Stimulated activated CD4-positive, alpha-beta T cell treated with anti-CD3 and anti-CD28 coated beads, Interleukin-2, amount 100 ng/mL, for 24 hours (primary cell): ENCODE results near the gene MMRN2.
"Not testable (repeated sequence)": the region's sequence is repeated elsewhere in the genome, so short reads cannot be mapped to it uniquely, and the experiment has no call there.

Source experiments
- DNase-seq, 2 donors: peaks; one replicate each; pipeline ENCODE4 v3.0.0-alpha.2; 2020

The MMRN2 gene

DNA sequence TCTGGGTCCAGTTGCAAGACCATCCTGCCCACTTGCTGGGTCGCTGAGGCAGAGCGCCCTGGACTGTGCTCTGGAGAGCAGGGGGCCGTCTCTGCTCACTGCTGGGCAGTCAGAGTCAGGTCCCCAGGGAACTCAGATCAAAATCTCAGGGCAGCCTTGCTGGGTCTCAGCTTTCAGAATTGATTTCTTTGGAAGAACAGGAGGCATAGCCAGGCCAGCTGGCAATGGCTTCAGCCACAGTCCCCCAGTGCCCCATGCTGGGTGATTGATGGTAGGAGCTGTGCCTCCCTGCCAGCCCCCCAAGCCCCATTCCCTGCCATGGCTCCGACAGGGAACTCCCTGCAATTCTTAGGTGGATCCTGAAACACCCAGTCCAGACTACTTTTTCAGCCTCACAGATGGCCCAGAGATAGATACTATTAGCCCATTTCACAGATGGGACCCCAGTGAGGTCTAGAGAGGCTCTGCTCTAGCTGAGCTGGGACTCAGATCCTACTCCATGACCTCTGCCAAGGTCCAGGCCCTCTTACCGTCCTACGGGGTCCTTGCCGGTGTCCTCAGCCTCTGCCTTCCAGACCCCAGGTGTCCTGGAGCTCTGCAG, 467 bp downstream of the MMRN2 start:
- no peak for DNase-seq

DNA sequence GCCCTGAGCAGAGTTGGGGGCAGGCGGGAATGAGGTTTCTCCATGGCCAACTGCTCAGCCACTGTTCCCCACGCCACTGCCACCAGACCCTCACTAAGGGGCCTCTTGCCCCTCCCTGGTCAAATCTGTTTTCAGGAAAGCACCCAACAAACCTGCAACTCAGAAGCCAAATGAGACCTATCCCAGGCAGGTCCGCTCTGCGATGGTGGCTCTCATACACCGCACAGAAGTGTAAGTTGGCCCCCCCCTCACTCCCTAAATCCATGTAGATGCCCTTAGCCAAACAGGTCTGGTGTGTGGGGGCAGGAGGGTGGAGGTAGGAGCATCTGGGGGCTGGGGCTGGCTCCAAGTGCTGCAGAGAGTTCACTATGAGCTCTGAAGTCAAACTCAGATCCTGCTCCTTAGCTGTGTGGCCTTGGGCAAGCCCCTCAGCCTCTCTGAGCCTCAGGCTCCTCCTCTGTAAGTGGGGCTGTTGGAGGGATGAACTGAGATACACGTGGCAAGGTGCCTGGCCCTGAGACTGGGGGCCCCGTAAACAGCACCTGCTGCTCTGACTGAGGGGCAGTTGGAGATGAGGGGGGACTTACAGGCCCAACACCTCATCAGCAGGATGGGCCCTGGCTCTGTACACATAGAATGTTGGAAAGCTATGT, 1.1 kb downstream of the MMRN2 start:
- no peak for DNase-seq

DNA sequence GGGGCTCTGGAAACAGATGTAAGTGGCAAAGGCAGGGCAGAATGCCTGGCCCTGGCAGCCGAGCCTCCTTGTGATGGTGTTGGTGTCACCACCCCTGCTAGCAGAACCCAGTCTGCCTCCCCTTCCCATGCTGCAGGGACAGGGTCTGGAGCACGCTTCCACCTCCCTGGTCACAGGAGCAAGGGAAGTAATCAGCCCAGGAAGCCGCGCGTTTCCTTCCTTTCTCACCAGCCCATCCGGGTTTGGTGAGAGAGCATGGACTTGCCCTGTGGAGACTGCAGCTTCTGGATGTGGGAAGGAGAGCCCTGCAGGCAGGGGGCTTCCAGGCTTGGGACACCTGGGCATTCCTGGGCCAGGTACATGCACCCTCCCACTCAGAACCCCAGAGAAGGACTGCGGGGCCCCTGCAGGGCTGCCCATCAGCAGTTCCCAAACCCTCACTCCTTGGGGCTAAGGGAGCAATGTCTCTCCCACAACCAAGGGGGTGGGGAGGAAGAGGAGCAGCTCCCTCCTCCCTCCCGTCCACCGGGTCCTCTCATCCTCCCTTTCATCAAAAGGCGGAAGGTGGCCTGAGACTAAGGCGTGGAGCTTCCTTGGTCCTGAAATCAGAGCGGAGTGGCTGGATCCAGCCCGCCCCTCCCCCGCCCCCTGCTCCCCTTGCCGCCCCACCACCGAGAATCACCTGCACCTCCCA, 1.8 kb downstream of the MMRN2 start:
- no peak for DNase-seq

DNA sequence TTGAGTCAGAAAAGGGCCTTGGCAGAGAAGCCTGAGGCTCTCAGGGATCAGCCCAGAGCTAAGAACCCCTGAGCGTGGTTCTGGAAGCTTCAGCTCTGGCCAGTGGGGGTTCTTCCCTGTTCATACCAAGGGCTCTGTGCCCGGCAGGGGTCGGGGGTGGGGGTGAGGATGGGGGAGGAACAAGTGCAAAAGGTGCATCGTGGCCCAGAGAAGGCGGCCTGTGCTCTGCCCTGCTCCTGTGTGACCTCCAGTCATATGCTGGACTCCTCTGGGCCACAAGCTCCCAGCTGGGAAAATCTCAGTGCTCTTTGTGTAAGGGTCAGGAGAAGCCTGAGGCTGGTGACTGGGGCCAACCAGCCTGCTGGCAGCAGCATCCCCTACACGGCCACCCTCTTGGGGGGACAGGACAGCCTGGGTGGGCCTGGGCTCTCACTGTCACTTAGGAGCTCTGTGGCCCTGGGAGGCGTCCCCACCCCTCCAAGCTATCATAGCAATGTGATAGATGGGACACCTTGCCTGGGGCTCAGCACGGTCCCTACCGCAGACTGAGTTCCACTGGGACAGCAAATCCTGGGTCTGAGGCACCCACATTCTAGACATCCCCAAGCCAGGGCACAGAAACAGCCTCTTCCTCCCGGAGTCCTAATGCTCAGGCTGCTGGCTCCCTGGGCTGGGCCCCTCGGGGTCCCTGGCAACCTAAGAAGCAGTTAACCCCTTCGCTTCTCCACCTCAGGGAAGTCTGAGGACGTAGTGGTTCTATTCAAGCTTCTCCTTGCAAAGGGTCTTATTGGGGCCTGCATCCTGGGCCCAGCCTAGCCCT, 2.5 kb downstream of the MMRN2 start:
- DNase-seq: no peak

DNA sequence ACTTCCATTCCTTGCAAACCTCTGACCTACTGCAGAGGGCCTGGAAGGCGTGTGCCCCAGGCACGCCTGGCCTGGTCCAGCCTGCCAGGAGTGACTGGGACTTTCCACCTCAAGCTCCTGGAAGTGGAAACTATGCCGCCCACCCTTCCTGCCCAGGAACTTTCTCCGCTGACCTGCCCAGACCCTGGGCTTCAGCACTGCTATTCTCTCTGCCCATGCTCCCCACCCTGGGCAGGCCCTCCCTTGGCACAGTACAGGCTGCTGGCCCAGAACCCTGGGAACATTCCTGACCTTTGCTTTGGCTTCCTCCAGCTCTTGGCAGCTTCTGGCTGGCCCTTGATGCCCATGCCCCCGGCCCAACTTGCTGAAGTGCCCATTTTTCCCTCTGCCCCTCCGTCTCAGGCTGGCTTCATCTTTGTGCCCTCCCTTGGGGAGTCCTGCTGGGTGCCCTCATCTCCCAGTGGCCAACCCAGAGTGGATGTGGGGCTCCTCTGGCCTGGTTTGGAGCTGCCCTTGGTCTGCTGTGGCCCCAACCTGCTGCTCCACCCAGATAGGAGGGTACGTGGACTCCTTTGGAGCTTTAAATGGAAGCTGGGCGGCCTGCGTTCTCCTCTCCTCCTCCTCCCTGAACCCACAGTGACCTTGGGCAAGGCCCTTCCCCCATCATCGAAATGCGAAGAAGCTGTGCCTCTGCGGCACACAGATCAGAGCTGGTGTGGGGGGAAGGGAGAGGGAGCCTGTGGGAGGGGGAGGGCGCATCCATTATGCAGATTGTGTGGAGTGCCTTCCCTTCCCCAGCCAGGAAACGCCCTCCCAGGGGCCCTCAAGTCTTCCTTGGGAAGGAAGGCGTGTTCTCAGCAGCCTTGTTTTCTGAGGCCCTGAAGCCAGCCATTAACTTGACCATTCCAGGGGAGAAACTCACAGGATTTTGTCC, 3.4 kb downstream of the MMRN2 start:
- DNase-seq: no peak

DNA sequence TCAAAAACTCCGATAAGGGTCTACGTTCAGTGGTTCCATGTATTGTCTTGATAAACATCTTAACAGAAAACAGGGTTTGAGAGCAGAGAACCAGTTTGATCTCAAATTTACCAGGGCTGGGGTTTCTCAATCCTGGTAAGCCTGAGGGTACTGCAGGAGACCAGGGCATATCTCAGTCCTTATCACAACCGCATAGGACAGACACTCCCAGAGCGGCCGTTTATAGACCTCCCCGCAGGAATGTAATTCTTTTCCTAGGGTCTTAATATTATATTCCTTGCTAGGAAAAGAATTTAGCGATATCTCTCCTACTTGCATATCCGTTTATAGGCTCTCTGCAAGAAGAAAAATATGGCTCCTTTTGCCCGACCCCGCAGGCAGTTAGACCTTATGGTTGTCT, 4.7 kb downstream of the MMRN2 start:
- DNase-seq: not testable (repeated sequence)

DNA sequence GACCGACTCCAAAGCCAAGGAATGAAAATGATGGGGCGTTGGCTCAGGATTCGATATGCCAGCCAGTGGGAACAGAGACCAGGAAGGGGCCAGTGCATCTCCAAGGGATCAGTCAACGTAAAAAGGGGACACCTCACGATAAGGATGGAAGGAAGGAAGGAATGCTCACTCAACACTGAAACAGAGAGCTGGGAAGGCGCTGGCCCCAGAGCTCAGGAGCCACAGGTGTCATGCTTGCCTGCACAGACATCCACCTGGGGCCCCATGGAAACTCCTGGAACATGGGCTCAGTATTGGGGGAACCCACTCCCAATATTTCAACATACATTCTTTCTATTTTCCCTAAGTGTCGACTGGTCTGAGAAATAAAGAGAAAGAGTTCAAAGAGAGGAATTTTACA, 5.3 kb downstream of the MMRN2 start:
- DNase-seq: no peak

DNA sequence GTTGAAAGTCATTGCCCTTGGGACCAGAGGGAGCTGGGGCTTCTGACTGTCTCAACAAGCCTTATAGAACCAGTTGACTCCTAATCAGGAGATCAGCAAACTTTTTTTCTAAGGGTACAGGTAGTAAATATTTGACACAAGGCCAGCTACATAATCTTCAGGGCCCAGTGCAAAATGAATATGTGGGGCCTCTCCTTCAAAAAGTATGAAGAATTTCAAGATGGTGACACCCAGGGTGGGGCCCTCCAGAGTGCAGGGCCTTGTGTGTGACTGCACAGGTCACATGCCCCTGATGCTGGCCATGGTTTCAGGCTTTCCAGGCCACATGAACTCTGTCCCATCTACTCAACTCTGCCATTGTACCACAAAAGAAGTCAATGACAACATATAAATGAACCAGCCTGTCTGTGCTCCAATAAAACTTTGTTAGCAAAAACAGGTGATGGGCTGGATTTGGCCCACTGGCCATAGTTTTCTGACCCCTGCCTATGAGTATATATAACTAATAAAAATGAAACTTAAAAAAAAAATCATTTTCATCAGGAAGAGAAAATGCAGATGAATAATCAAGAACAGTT, 6.1 kb downstream of the MMRN2 start:
- no peak for DNase-seq

DNA sequence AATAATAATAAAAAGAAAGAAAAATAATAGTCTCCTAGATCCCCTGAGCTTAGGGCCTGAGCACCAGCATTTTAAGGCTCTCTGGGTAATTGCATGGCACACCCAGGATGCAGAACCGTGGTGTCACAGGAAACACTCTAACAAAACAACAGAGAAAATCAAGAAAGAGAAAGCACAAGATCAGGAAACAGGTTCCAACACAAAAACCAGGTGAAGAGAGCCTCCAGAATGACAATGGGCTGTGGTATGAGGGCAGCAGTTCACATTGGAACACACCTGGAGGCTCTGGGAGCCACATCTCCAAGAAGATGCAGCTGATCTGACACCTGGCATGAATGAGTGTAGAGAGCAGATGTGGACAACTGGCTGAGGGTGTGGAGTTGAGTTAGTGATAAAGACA, 7.1 kb downstream of the MMRN2 start:
- no peak for DNase-seq

DNA sequence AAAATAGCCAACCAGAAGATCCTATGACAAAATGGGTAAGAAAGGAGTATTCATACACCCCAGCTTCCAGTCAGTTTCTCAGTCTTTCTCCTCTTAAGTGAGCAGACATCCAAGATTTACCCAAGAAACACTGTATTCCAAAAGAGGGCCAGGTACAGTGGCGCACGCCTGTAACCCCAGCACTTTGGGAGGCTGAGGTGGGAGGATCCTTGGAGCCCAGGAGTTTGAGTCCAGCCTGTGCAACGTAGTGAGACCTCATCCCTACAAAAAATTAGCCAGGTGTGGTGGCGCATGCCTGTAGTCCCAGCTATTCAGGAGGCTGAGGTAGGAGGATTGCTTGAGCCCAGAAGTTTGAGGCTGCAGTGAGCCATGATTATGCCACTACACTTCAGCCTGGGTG, 9.6 kb downstream of the MMRN2 start:
- DNase-seq: not testable (repeated sequence)

DNA sequence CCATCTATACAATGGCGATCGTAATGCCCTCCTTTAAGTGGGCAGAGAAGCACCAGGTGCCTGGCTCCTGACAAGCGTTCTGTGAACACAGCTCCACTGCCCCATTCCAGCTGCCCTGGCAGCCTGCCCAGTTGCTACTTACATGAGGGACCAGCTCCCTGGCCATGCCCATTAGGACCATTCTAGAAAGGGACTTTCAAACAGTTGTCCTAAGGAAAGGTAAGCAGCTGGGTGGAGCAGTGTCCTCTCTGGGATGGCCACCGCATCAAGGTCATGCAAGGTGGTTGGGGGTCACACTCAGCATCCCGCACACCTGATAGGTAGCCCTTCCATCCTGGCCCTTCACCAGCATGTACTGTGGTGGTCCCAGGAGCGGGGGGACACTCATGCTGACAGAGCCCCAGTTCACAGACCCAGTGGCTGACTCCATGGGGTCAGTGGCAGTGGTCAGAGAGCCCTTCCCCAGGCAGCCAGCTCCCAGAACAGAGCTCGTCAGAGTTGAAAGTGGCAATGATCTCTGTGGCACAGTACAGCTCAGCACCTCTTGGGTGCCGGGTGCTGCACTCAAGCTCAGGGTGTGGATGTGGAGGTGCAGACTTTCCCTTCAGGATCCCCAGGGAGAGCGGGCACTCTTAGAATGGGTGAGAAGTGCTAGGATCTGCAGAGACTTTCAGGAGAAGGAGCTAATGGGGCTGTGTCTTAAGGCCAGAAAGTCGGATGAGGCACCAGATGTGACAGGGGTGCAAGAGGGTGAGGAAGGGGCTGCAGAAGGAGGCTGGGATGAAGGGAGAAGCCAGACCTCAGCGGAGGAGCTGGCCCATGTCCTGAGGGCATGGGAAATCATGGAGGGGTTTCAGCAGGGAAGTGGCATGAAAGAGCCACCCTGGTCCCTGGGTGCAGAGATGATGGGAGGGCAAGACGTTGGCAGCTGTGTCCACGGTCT, 10.9 kb downstream of the MMRN2 start:
- peak in 1 of 2 donors; percentile 11 for DNase-seq

DNA sequence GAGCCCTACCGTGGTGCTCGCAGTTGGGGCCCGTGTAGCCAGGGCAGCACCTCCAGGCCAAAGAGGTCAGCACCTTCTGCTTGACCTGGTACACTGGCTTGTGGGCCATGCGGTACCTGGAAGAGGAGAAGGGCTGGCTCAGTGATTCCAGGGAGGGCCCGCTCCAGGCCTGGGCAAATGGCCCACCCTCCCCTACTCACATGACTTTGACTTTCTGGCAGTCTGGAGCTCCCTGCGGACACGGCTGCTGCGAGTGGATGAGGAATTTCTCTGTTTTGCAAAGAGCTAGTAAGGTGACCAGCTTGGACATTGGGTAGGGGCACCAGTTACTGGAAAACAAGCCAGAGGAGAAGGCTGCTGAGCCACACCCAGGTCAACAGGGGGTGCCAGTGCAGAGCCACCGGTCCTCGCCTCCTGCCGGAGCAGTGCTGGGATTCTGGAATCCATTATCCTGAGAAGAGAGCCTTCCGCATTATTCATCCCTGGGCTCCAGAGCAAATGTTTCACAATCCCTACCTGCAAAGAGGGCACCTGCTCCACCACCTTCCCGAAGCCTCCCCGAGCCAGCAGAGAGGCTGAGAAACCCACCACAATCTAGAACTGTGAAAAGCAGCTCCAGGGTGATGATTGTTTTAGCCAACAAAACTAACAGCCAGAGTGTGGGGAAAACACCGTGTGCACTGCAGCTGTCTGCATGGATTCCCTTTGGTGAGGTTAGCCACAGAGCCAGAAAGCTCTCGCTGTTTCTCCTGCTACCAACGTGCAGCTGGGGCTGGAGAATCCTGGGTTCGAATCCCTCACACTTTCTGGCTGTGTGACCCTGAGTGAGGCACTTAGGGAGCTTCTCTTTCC, 11.8 kb downstream of the MMRN2 start:
- peak in 1 of 2 donors; percentile 13 for DNase-seq

DNA sequence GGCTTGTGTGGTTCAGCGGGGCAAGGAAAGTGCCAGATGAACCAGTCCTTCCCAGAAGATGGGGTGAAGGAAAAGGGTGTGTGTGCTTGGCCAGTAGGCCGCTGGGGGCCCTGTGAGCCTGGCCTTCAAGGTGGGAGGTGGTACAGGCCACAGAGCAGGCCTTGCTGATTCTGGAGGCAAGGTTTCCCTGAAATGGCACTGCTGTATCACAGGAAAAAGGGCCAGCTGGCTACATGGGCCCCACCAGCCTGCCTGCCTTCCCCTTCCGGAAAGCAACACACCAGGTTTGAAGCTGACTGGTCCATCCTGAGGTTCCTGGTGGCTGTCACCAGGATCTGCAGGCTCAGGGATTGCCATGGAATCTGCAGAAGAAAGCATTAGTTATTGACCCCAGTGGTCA, 12.5 kb downstream of the MMRN2 start:
- no peak for DNase-seq

DNA sequence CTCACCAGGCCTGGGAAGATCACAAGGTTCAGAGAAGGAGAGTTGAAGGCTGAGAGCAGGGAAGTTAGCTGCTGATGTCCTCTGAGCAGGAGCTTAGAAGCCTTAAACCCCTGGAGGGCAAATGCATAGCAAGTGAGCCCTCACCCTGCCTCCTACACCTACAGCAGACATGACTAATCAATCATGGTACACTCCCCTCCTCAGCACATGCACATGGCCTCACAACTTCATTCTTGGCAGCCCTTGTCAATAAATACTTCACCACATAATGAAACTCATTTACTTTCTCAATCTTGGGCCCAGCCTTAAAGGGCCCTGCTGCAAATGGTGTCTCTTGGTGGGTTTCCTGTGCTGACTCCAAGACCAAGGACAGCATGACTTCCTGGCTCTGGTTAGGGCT, 12.9 kb downstream of the MMRN2 start:
- peak in 1 of 2 donors; percentile 14 for DNase-seq

DNA sequence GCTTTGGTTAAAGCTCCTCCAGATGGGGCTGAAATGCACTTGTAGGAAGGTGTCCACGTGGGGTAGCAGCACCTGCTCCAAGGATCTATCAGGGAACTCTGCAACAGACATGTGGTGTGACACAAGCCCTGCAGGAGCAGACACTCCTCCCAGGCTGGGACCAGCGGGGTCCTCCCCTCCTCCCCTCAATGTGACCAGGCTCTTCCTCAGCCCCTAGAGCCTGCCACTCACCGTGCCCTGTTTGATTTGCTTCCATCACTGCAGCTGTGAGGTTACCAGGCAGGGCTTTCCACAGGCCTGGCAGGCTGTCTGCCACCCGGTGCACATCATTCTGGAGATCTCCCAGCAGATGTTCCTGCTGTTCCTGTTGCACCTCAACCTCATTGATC, 13.4 kb downstream of the MMRN2 start:
- DNase-seq: peak in 1 of 2 donors; percentile 13

DNA sequence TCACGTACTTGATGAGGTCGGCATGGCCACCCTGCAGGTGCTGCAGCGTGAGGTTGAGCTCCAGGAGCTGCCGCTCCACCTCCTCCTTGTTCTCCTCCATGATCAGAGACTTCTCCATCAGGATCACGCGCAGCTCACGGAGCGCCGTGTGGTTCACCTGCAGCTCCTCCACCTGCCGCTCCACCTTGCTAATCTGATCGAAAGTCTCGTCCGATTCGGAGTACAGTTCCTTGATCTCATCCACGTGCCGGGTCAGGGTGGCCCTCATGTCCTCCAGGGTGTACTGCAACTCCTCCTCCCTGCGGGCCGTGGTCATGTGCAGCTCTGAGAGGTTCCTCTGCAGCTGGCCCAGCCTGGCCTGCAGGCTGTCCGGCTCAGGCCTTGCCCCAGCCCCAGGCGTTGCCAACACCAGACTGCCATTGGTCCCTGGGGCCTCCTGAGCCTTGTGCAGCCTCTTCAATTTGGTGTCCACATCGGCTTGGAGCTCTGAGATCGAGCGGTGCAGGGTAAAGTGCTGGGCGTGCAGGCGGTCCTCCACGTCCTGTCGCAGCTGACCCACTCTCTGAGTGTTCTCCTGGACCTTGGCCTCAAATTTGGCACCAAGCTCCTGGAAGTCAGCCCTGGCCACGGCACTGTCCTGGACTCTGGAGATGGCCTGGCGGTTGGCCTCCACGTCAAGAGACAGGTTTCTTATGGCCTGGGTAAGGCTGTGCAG, 13.9 kb downstream of the MMRN2 start:
- peak in 1 of 2 donors; percentile 14 for DNase-seq

DNA sequence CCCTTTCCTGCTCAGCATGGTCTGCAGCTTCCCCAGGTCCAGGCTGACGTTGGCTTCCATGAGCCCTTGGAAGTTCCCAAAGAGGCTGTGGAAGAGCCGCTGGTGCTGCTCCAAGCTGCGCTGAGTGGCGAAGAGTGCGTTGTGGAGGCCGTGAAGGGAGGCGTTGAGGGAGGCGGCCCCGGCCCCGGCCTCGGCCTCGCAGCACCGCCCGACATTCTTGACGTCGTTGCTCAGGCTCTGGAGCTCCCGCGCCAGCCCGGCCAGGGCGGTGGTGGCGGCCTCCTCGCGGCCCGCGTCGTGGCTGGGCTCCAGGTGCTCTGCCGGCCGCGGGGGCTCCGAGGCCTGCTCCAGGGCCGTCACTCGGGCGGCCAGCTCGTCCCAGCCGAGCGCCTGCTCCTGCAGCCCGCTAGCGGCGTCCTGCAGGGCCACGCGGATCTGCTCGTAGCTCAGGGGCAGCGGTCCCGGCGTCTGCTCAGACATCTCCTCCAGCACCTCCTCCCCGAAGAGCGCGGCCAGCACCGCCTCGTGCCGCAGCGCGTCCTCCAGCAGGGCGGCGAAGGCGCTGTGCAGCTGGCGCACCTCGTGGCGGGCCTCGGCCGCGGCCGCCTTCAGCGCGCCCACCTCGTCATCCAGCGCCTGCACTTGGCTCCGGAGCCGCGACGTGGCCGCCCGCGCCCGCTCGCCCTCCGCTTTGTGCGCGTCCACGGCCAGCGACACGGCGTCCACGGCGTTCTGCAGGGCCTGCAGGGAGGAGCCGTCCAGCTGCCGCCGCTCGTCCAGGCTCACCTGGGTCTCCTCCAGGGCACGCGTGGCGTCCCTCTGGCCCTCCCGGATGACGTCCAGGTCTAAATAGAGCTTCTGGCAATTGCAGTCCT, 14.7 kb downstream of the MMRN2 start:
- DNase-seq: peak in 1 of 2 donors; percentile 9

DNA sequence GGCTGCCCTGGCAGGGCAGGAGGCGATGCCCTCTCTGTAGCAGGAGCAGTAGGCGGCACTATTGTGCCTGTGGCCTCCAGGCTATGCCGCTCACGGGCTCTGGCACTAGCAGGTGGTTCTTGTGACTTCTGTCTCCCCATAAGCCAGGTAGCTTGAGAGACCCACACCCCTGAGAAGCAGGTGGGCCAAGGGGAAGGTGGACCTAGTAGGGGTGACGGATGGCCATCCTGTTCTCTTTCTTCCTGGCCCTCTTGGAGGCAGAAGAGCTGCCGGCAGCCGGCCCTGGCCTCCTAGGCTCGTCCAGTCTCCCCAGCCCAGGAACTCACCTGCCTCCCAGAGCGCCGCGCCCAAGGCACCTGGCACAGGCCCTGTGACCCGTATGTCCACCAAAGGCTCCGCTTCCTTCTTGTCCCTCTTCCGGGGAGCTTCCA, 15.4 kb downstream of the MMRN2 start:
- no peak for DNase-seq
